Chondrocyte (in vitro differentiated cells): ENCODE data around the gene NPFF. TPM values are rescaled to one million over a fixed set of nuclear protein-coding genes. Genes with fewer than 3 reads are reported as not detected.

Source experiments
- DNase-seq: peaks from one replicate; pipeline ENCODE4 v3.0.0; 2021; ENCODE audit warnings: mixed read lengths, low spot score
- H3K27ac Mint-ChIP-seq: one replicate; pipeline ENCODE4 v1.8.0; 2021; ENCODE audit warnings: mild to moderate bottlenecking, moderate library complexity, mixed read lengths; ENCODE audit not compliant: unreplicated experiment
- H3K27me3 Mint-ChIP-seq: 2 replicates; pipeline ENCODE4 v1.8.0; 2021; ENCODE audit warnings: low read depth, mixed read lengths
- H3K36me3 Mint-ChIP-seq: 2 replicates; pipeline ENCODE4 v1.8.0; 2021; ENCODE audit warnings: low read depth, mixed read lengths
- H3K4me1 Mint-ChIP-seq: 2 replicates; pipeline ENCODE4 v1.8.0; 2021; ENCODE audit warnings: low read depth, mild to moderate bottlenecking, mixed read lengths
- H3K4me3 Mint-ChIP-seq: one replicate; pipeline ENCODE4 v1.8.0; 2021; ENCODE audit warnings: mild to moderate bottlenecking, moderate library complexity, mixed read lengths; ENCODE audit not compliant: unreplicated experiment
- H3K9me3 Mint-ChIP-seq: 2 replicates; pipeline ENCODE4 v1.8.0; 2021; ENCODE audit warnings: low read depth, mixed read lengths
- CTCF ChIP-seq: fragments of 200-600 bp; sonication (generic); IDR thresholded peaks from 2 replicates; pipeline ENCODE4 v1.5.0; 2021; ENCODE audit warnings: antibody characterized with exemption, mild to moderate bottlenecking, moderate library complexity
- total RNA-seq: library from RNA; stranded (reverse); gene quantifications from 3 replicates; pipeline ENCODE4 v1.2.1, GENCODE V29; 2021

Gene NPFF
- total RNA-seq, 1 donor from 2014 or later, result not detected

GRCh38 chr12:53465679-53466078 lies 41.6 kb downstream of the NPFF start:
- Mint-ChIP-seq H3K27me3 (no peaks in the 10 kb centered on the region), H3K9me3 (no peaks in the 10 kb centered on the region), H3K4me3 (no peak overlapping the region), H3K4me1 (peaks cover 15% of the 10 kb centered on the region), H3K36me3 (peaks cover 57% of the 10 kb centered on the region), H3K27ac (peak overlapping the region; percentile 14)
- peak; percentile 28 for TF ChIP-seq CTCF
- no peak for DNase-seq

- peak; percentile 68 for DNase-seq
- H3K4me1 Mint-ChIP-seq, result peaks cover 23% of the 10 kb centered on the region
- peaks cover 63% of the 10 kb centered on the region for H3K36me3 Mint-ChIP-seq
Observed at GRCh38 chr12:53464685-53465418, 42.4 kb downstream of the NPFF start.

GRCh38 chr12:53463802-53464560 lies 43.3 kb downstream of the NPFF start:
- H3K27me3 Mint-ChIP-seq, result no peaks in the 10 kb centered on the region
- TF ChIP-seq CTCF, result no peak
- peaks cover 69% of the 10 kb centered on the region for H3K36me3 Mint-ChIP-seq
- peak overlapping the region; percentile 37 for H3K27ac Mint-ChIP-seq
- peaks cover 29% of the 10 kb centered on the region for H3K4me1 Mint-ChIP-seq
- no peak for DNase-seq
- no peaks in the 10 kb centered on the region for H3K9me3 Mint-ChIP-seq
- H3K4me3 Mint-ChIP-seq, result no peak overlapping the region

More at GRCh38 chr12:53464685-53465418, 42.4 kb downstream of the NPFF start:
- no peak for TF ChIP-seq CTCF
- Mint-ChIP-seq H3K27ac (peak overlapping the region; percentile 18), H3K27me3 (no peaks in the 10 kb centered on the region), H3K9me3 (no peaks in the 10 kb centered on the region), H3K4me3 (no peak overlapping the region)

GRCh38 chr12:53462935-53463334 lies 44.3 kb downstream of the NPFF start:
- no peak overlapping the region for H3K4me3 Mint-ChIP-seq
- DNase-seq, result no peak
- H3K9me3 Mint-ChIP-seq, result no peaks in the 10 kb centered on the region
- H3K4me1 Mint-ChIP-seq, result peaks cover 29% of the 10 kb centered on the region
- H3K27me3 Mint-ChIP-seq, result no peaks in the 10 kb centered on the region
- no peak for TF ChIP-seq CTCF
- peaks cover 69% of the 10 kb centered on the region for H3K36me3 Mint-ChIP-seq
- no peak overlapping the region for H3K27ac Mint-ChIP-seq

- no peak for DNase-seq
- no peak for TF ChIP-seq CTCF
- H3K4me3 Mint-ChIP-seq, result no peak overlapping the region
- peaks cover 29% of the 10 kb centered on the region for H3K4me1 Mint-ChIP-seq
- peaks cover 60% of the 10 kb centered on the region for H3K36me3 Mint-ChIP-seq
- no peaks in the 10 kb centered on the region for H3K9me3 Mint-ChIP-seq
- peak overlapping the region; percentile 22 for H3K27ac Mint-ChIP-seq
- no peaks in the 10 kb centered on the region for H3K27me3 Mint-ChIP-seq
Observed at GRCh38 chr12:53461591-53461990, 45.7 kb downstream of the NPFF start.
